Activated T-helper 9 cell treated with anti-CD3 and anti-CD28 coated beads, Interleukin-2, amount 50 U/mL, for 16 hours (primary cell): Measurements from ENCODE around the gene OGN.

Experiments used
- DNase-seq: peaks from one replicate; pipeline ENCODE4 v3.0.0-alpha.2; 2020; ENCODE audit warnings: low read depth

The OGN gene

GRCh38 chr9:92342825-92343488 lies 61.4 kb downstream of the OGN start:
- no peak for DNase-seq

- no peak for DNase-seq
Measured at GRCh38 chr9:92341578-92341977, 62.8 kb downstream of the OGN start.

- DNase-seq, result no peak
Measured at GRCh38 chr9:92333282-92333634, 71.1 kb downstream of the OGN start.
